HCT116 (cell line): ENCODE measurements around the gene CARD14. TPM values are rescaled to one million over a fixed set of nuclear protein-coding genes. Genes with fewer than 3 reads are reported as not detected.

Experiments
- ATAC-seq: fragments of 200-7000 bp; cut with Tn5 transposase; 2 replicates; pipeline ENCODE4 v1.9.1; 2020; ENCODE audit warnings: mild to moderate bottlenecking, moderate library complexity
- BruUV-seq: library from RNA; stranded (reverse); fragments of 400-500 nt; replicated peaks from 2 replicates; lab custom pipeline; 2021; lab: Mats Ljungman, UMichigan
- CTCF ChIA-PET: fragments of 300-600 bp; sonication (Branson Sonifier 250); formaldehyde crosslinking; loops from one replicate; lab custom pipeline; 2021; ENCODE audit warnings: antibody characterized with exemption; lab: Charles Lee
- POLR2A ChIA-PET: fragments of 300-600, 350-600 bp; sonication (Branson Sonifier 250); formaldehyde crosslinking; loops from one replicate; lab custom pipeline; 2021; ENCODE audit warnings: antibody characterized with exemption; lab: Charles Lee
- RAD21 ChIA-PET, 2 experiments: fragments of 300-600 bp; sonication (Branson Sonifier 250); formaldehyde crosslinking; loops; one replicate each; lab custom pipeline; 2023; ENCODE audit warnings: low total read pairs in 2 of 2; ENCODE audit not compliant: uncharacterized antibody in 2 of 2, unreplicated experiment in 2 of 2, low non-redundant PET in 1 of 2; lab: Charles Lee
- DNase-seq: peaks from one replicate; pipeline ENCODE4 v3.0.0-alpha.2; 2010; ENCODE audit warnings: low read depth, low spot score
- H2AFZ ChIP-seq: fragments of 200-600 bp; shearing (Covaris generic), sonication (generic); 2 replicates; pipeline ENCODE4 v1.6.1; 2017; ENCODE audit warnings: low read depth, mixed run types, mixed read lengths, antibody characterized with exemption, low read length; ENCODE audit not compliant: poor library complexity, severe bottlenecking
- H3K27ac ChIP-seq: 2 replicates; pipeline ENCODE4 v1.5.1; 2012; ENCODE audit warnings: low read depth, low read length
- H3K27me3 ChIP-seq: fragments of 200-600 bp; sonication (generic); 2 replicates; pipeline ENCODE4 v1.6.1; 2016; ENCODE audit warnings: mixed run types, low read length, mixed read lengths; ENCODE audit not compliant: insufficient read depth
- H3K36me3 ChIP-seq, 2 experiments: fragments of 200-500 bp in 1 of 2; fragments of 200-600 bp in 1 of 2; sonication (Bioruptor generic) in 1 of 2; sonication (generic) in 1 of 2; 2 replicates each; pipeline versions ENCODE4 v1.5.1 to v1.6.1; 2014 to 2016; ENCODE audit warnings: low read length in 2 of 2, inconsistent platforms in 1 of 2, mixed read lengths in 1 of 2, mixed run types in 1 of 2; ENCODE audit not compliant: insufficient read depth in 2 of 2, control insufficient read depth in 1 of 2
- H3K4me1 ChIP-seq, 2 experiments: fragments of 200-600 bp in 1 of 2; sonication (generic) in 1 of 2; 2 replicates each; pipeline versions ENCODE4 v1.5.1 to v1.6.1; 2012 to 2017; ENCODE audit warnings: low read length in 2 of 2, inconsistent platforms in 1 of 2, mild to moderate bottlenecking in 1 of 2, mixed read lengths in 1 of 2, mixed run types in 1 of 2, moderate library complexity in 1 of 2; ENCODE audit not compliant: insufficient read depth in 2 of 2, control insufficient read depth in 1 of 2
- H3K4me2 ChIP-seq: fragments of 200-600 bp; sonication (generic); 2 replicates; pipeline ENCODE4 v1.6.1; 2017; ENCODE audit warnings: mixed run types, low read length, mixed read lengths
- H3K4me3 ChIP-seq, 2 experiments: fragments of 200-600 bp in 1 of 2; sonication (generic) in 1 of 2; replicated peaks in 1 of 2; 2 replicates each; pipeline ENCODE4 v1.5.1; 2011 to 2016; ENCODE audit warnings: low read length in 2 of 2, control low read depth in 1 of 2, low read depth in 1 of 2, mild to moderate bottlenecking in 1 of 2, mixed read lengths in 1 of 2, mixed run types in 1 of 2
- H3K79me2 ChIP-seq: fragments of 200-600 bp; sonication (generic); 2 replicates; pipeline ENCODE4 v1.6.1; 2017; ENCODE audit warnings: mild to moderate bottlenecking, mixed run types, low read length, moderate library complexity, mixed read lengths; ENCODE audit not compliant: insufficient read depth
- H3K9ac ChIP-seq: fragments of 200-600 bp; sonication (generic); 2 replicates; pipeline ENCODE4 v1.6.1; 2016; ENCODE audit warnings: low read length, mixed read lengths
- H3K9me2 ChIP-seq: fragments of 200-600 bp; sonication (generic), shearing (Covaris generic); 2 replicates; pipeline ENCODE4 v1.6.1; 2017; ENCODE audit warnings: mixed run types, mild to moderate bottlenecking, moderate library complexity; ENCODE audit not compliant: insufficient read depth
- H3K9me3 ChIP-seq, 2 experiments: fragments of 200-500 bp in 1 of 2; fragments of 200-600 bp in 1 of 2; sonication (Bioruptor generic) in 1 of 2; sonication (generic) in 1 of 2; 2 replicates each; pipeline ENCODE4 v1.6.1; 2014 to 2017; ENCODE audit warnings: low read length in 2 of 2, mixed read lengths in 2 of 2, inconsistent platforms in 1 of 2, low read depth in 1 of 2, mild to moderate bottlenecking in 1 of 2, mixed run types in 1 of 2, moderate library complexity in 1 of 2; ENCODE audit not compliant: control insufficient read depth in 1 of 2, insufficient read depth in 1 of 2
- H4K20me1 ChIP-seq: fragments of 200-600 bp; sonication (generic), shearing (Covaris generic); 2 replicates; pipeline ENCODE4 v1.6.1; 2017; ENCODE audit warnings: mixed run types, mild to moderate bottlenecking, moderate library complexity; ENCODE audit not compliant: insufficient read depth
- CEBPB ChIP-seq: IDR thresholded peaks from 2 replicates; pipeline ENCODE4 v1.6.1; 2012; ENCODE audit warnings: low read depth
- EGR1 ChIP-seq: IDR thresholded peaks from 2 replicates; pipeline ENCODE4 v1.6.1; 2012; ENCODE audit warnings: low read depth
- ELF1 ChIP-seq: IDR thresholded peaks from 2 replicates; pipeline ENCODE4 v1.6.1; 2012; ENCODE audit warnings: low read depth, borderline replicate concordance
- EZH2phosphoT487 ChIP-seq: fragments of 200-600 bp; IDR thresholded peaks from 2 replicates; pipeline ENCODE4 v1.6.1; 2018; ENCODE audit warnings: antibody characterized with exemption, borderline replicate concordance
- FOSL1 ChIP-seq: IDR thresholded peaks from 2 replicates; pipeline ENCODE4 v1.6.1; 2012; ENCODE audit warnings: low read depth
- JUND ChIP-seq: IDR thresholded peaks from 2 replicates; pipeline ENCODE4 v1.6.1; 2012
- POLR2A ChIP-seq: IDR thresholded peaks from 2 replicates; pipeline ENCODE4 v1.7.0; 2011; ENCODE audit warnings: borderline replicate concordance; ENCODE audit not compliant: insufficient read depth, insufficient read length; ENCODE audit errors: extremely low read depth
- RAD21 ChIP-seq: IDR thresholded peaks from 2 replicates; pipeline ENCODE4 v1.6.1; 2012; ENCODE audit warnings: low read depth, mild to moderate bottlenecking
- SP1 ChIP-seq: IDR thresholded peaks from 2 replicates; pipeline ENCODE4 v1.6.1; 2012; ENCODE audit warnings: low read depth
- YY1 ChIP-seq: IDR thresholded peaks from 2 replicates; pipeline ENCODE4 v1.6.1; 2011; ENCODE audit warnings: low read length, low read depth, moderate library complexity, mild to moderate bottlenecking; ENCODE audit not compliant: insufficient replicate concordance; ENCODE audit errors: extremely low read depth
- ZFX ChIP-seq: fragments of 450-650 bp; IDR thresholded peaks from 2 replicates; pipeline ENCODE4 v1.6.1; 2017
- ZNF274 ChIP-seq: fragments of 200-500 bp; sonication (Bioruptor generic); IDR thresholded peaks from 2 replicates; pipeline ENCODE4 v1.6.1; 2014; ENCODE audit warnings: mild to moderate bottlenecking, low read depth, low read length, inconsistent platforms
- intact Hi-C: fragments of 100-400 bp; cut with micrococcal nuclease; formaldehyde crosslinking; loops from 2 replicates; pipeline ENCODE4 v1.10.0; 2022
- total RNA-seq: library from RNA; stranded (reverse); gene quantifications from one replicate; pipeline ENCODE4 v1.2.1, GENCODE V29; 2021; ENCODE audit not compliant: unreplicated experiment
- TF ChIP-seq, protein P1 (sequence below): IDR thresholded peaks from 2 replicates; pipeline ENCODE4 v1.6.1; 2011; ENCODE audit warnings: mild to moderate bottlenecking, low read length, moderate library complexity; ENCODE audit not compliant: insufficient replicate concordance; ENCODE audit errors: extremely low read depth
- TF ChIP-seq, protein P2 (sequence below): IDR thresholded peaks from 2 replicates; pipeline ENCODE4 v1.6.1; 2012
- TF ChIP-seq, protein P3 (sequence below), 3 experiments: fragments of 200-600 bp in 1 of 3; sonication (generic) in 1 of 3; IDR thresholded peaks in 2 of 3; conservative IDR thresholded peaks in 1 of 3; 2 replicates each; pipeline ENCODE4 v1.5.1; 2012 to 2017; ENCODE audit warnings: low read depth in 2 of 3, low read length in 2 of 3, antibody characterized with exemption in 1 of 3, borderline replicate concordance in 1 of 3, control low read depth in 1 of 3, mild to moderate bottlenecking in 1 of 3, mixed read lengths in 1 of 3, mixed run types in 1 of 3, moderate library complexity in 1 of 3; ENCODE audit not compliant: insufficient read depth in 1 of 3

Gene CARD14
- total RNA-seq, 1 experiment from 2014 or later = 0.25 TPM

DNA sequence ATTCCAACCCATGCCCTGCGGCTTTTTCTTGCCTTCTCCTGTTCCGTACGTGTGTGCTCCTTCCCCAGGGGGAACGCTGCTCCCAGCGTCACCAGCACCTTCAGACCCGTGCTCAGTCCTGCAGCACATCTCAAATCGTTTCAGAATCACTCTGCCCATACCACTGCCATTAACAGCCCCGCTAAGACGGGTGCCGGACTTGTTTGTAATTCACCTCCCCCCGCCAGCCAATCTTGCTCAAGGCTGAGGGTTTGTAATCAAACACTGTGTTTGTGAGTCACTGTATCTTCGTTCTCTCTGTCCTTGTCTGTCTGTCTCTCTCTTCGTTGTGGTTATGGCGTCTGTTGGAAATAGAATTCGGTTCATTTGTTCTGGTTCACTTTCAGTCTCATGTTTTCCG lies 17.3 kb downstream of the CARD14 start:
- ChIA-PET CTCF (no interaction called here), POLR2A (no interaction called here), RAD21 (no interaction called here)
- TF ChIP-seq ZFX (no peak), EGR1 (no peak), RAD21 (no peak), CEBPB (no peak), SP1 (no peak), FOSL1 (no peak), POLR2A (no peak)
- no peak overlapping the region for H3K9ac ChIP-seq
- ATAC-seq (no peak), DNase-seq (no peak)
- 0 out of 2 replicates have a peak overlapping the region, but pooled peaks have one; percentile 21 for H3K4me2 ChIP-seq
- H4K20me1 ChIP-seq = no peaks in the 10 kb centered on the region
- H3K36me3 ChIP-seq = no peaks in the 10 kb centered on the region
- no TSS peak for BruUV-seq
- no peak overlapping the region for H2AFZ ChIP-seq
- intact Hi-C loops = no loop called here
- no peaks in the 10 kb centered on the region for H3K9me3 ChIP-seq
- H3K4me3 ChIP-seq = no peak overlapping the region
- no peaks in the 10 kb centered on the region for H3K79me2 ChIP-seq
- H3K9me2 ChIP-seq = no peaks in the 10 kb centered on the region
- H3K27ac ChIP-seq = no peak overlapping the region
- H3K27me3 ChIP-seq = no peaks in the 10 kb centered on the region
- H3K4me1 ChIP-seq = peaks cover 0 to 16% of the 10 kb centered on the region in 2 experiments; a peak in 1 of 4 replicates

DNA sequence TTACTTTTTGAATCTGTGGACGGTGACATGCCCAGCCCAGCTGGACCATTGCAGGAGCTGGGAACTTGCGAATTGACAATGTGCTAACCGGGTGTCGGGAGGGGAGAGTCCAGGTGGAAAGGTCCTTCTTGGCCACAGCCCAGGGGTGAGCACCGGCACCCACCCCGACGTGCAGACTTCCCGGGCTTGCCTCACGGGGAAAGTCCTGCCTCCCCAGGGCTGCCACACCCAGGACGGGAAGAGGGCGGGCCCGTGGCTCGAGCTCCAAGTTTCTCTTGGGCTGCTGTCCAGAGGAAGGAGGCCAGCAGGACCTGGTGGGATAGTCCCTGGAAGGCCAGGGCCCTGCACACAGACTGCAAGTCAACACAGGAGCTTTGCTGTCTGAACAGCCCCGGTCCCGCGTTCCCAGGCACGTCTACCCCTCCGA lies 17.7 kb downstream of the CARD14 start:
- Histone ChIP-seq H3K79me2 (no peaks in the 10 kb centered on the region), H3K27me3 (no peaks in the 10 kb centered on the region; the same call in 1 of the 2 replicates), H2AFZ (no peak overlapping the region), H3K9me3 (no peaks in the 10 kb centered on the region), H3K9me2 (no peaks in the 10 kb centered on the region), H3K36me3 (no peaks in the 10 kb centered on the region), H4K20me1 (no peaks in the 10 kb centered on the region), H3K4me3 (no peak overlapping the region), H3K4me2 (peak overlapping the region; percentile 21; the same call in 1 of the 2 replicates), H3K9ac (no peak overlapping the region), H3K4me1 (peaks cover 0 to 16% of the 10 kb centered on the region in 2 experiments; a peak in 1 of 4 replicates), H3K27ac (no peak overlapping the region)
- DNase-seq (no peak), ATAC-seq (peak; percentile 58)
- ChIA-PET RAD21 (no interaction called here), CTCF (no interaction called here), POLR2A (no interaction called here)
- TF ChIP-seq SP1 (no peak), RAD21 (no peak), ZNF274 (no peak), EZH2phosphoT487 (no peak), YY1 (no peak), ELF1 (no peak), JUND (no peak)
- TF ChIP-seq, protein P1, sequence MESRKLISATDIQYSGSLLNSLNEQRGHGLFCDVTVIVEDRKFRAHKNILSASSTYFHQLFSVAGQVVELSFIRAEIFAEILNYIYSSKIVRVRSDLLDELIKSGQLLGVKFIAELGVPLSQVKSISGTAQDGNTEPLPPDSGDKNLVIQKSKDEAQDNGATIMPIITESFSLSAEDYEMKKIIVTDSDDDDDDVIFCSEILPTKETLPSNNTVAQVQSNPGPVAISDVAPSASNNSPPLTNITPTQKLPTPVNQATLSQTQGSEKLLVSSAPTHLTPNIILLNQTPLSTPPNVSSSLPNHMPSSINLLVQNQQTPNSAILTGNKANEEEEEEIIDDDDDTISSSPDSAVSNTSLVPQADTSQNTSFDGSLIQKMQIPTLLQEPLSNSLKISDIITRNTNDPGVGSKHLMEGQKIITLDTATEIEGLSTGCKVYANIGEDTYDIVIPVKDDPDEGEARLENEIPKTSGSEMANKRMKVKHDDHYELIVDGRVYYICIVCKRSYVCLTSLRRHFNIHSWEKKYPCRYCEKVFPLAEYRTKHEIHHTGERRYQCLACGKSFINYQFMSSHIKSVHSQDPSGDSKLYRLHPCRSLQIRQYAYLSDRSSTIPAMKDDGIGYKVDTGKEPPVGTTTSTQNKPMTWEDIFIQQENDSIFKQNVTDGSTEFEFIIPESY = no peak
- TF ChIP-seq, protein P2, sequence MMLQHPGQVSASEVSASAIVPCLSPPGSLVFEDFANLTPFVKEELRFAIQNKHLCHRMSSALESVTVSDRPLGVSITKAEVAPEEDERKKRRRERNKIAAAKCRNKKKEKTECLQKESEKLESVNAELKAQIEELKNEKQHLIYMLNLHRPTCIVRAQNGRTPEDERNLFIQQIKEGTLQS = no peak
- TF ChIP-seq, protein P3, sequence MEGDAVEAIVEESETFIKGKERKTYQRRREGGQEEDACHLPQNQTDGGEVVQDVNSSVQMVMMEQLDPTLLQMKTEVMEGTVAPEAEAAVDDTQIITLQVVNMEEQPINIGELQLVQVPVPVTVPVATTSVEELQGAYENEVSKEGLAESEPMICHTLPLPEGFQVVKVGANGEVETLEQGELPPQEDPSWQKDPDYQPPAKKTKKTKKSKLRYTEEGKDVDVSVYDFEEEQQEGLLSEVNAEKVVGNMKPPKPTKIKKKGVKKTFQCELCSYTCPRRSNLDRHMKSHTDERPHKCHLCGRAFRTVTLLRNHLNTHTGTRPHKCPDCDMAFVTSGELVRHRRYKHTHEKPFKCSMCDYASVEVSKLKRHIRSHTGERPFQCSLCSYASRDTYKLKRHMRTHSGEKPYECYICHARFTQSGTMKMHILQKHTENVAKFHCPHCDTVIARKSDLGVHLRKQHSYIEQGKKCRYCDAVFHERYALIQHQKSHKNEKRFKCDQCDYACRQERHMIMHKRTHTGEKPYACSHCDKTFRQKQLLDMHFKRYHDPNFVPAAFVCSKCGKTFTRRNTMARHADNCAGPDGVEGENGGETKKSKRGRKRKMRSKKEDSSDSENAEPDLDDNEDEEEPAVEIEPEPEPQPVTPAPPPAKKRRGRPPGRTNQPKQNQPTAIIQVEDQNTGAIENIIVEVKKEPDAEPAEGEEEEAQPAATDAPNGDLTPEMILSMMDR (IDR thresholded peaks at IDR 0.05 in 2 of 3, conservative IDR thresholded peaks at IDR 0.05 in 1 of 3; ENCODE audit: borderline replicate concordance in 1 of 3, insufficient read depth in 1 of 3, low read depth in 2 of 3, low read length in 2 of 3) = no peak
- BruUV-seq = no TSS peak
- intact Hi-C loops = no loop called here
